Upper lobe of left lung (tissue), 4 donors: ENCODE results near the gene TMEM63A.

Source experiments
- EP300 ChIP-seq, 4 donors: sonication (generic); formaldehyde crosslinking; IDR thresholded peaks; one replicate each; pipeline ENCODE4 v1.5.1; 2017; ENCODE audit warnings: antibody characterized with exemption in 4 of 4, control low read depth in 2 of 4
- POLR2A ChIP-seq, 4 donors: fragments of 450-650 bp; IDR thresholded peaks; one replicate each; pipeline ENCODE4 v1.5.1; 2016 to 2017; ENCODE audit warnings: antibody characterized with exemption in 4 of 4, mild to moderate bottlenecking in 2 of 4
- TF ChIP-seq, protein P1 (sequence below), 6 experiments: fragments of 450-650 bp in 4 of 6; fragments of 200-600 bp in 2 of 6; sonication (generic) in 2 of 6; IDR thresholded peaks; one replicate each; pipeline ENCODE4 v1.5.1; 2016 to 2019; ENCODE audit warnings: antibody characterized with exemption in 6 of 6

DNA sequence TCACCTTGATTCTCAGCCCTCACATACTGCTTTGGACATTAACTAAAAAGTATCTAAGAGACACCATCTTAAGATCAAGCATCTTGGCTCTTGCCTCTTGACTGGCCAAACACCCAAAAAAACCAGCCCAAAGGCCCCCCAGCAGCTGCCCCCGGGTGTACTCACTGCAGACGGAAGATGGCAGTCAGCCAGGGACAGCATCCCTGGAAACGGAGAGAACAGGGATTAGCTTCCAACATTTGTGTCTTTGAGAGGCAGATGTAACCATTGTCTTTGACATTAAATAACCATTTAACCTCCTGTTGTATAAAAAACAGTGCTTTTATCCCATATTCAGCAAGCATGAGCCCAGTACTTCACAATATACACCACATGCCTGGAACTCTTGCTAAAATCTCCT, 11.3 kb downstream of the TMEM63A start:
- TF ChIP-seq POLR2A (IDR thresholded peaks at IDR 0.05) = no peak
- TF ChIP-seq, protein P1, sequence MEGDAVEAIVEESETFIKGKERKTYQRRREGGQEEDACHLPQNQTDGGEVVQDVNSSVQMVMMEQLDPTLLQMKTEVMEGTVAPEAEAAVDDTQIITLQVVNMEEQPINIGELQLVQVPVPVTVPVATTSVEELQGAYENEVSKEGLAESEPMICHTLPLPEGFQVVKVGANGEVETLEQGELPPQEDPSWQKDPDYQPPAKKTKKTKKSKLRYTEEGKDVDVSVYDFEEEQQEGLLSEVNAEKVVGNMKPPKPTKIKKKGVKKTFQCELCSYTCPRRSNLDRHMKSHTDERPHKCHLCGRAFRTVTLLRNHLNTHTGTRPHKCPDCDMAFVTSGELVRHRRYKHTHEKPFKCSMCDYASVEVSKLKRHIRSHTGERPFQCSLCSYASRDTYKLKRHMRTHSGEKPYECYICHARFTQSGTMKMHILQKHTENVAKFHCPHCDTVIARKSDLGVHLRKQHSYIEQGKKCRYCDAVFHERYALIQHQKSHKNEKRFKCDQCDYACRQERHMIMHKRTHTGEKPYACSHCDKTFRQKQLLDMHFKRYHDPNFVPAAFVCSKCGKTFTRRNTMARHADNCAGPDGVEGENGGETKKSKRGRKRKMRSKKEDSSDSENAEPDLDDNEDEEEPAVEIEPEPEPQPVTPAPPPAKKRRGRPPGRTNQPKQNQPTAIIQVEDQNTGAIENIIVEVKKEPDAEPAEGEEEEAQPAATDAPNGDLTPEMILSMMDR (IDR thresholded peaks at IDR 0.05) = no peak
- TF ChIP-seq EP300 (IDR thresholded peaks at IDR 0.05) = no peak
